Tibial nerve (tissue), 4 donors: Measurements from ENCODE around the gene FRMD4A. TPM values are rescaled to one million over a fixed set of nuclear protein-coding genes. Genes with fewer than 3 reads are reported as not detected.
A peak's percentile ranks its signal among the peaks of the same experiment; 100 is the strongest.

Source experiments
- DNase-seq, 2 donors: peaks; one replicate each; pipeline ENCODE4 v3.0.0-alpha.2; 2019; ENCODE audit warnings: low spot score in 2 of 2
- H3K27ac ChIP-seq, 4 donors: fragments of 200-600 bp; sonication (generic) in 3 of 4; one replicate each; pipeline ENCODE4 v1.5.1; 2017 to 2019; ENCODE audit warnings: mild to moderate bottlenecking in 1 of 4
- H3K27me3 ChIP-seq, 2 donors: fragments of 200-600 bp; sonication (generic) in 1 of 2; one replicate each; pipeline versions ENCODE4 v1.5.1 to v1.6.0; 2017 to 2019
- H3K36me3 ChIP-seq, 3 donors: fragments of 200-600 bp; sonication (generic); one replicate each; pipeline ENCODE4 v1.5.1; 2018 to 2019
- H3K4me1 ChIP-seq, 4 donors: fragments of 200-600 bp; sonication (generic) in 3 of 4; one replicate each; pipeline ENCODE4 v1.5.1; 2017 to 2019
- H3K4me3 ChIP-seq, 4 donors: fragments of 200-600 bp; sonication (generic) in 3 of 4; one replicate each; pipeline ENCODE4 v1.5.1; 2017 to 2019; ENCODE audit warnings: mild to moderate bottlenecking in 1 of 4, moderate library complexity in 1 of 4
- H3K9me3 ChIP-seq, 4 donors: fragments of 200-600 bp; sonication (generic) in 3 of 4; one replicate each; pipeline ENCODE4 v1.5.1; 2017 to 2019
- CTCF ChIP-seq, 5 experiments: fragments of 200-600 bp in 3 of 5; fragments of 450-650 bp in 2 of 5; sonication (generic) in 3 of 5; IDR thresholded peaks; one replicate each; pipeline ENCODE4 v1.5.1; 2016 to 2019; ENCODE audit warnings: antibody characterized with exemption in 5 of 5, mild to moderate bottlenecking in 3 of 5, moderate library complexity in 2 of 5
- EP300 ChIP-seq, 2 donors: sonication (generic); formaldehyde crosslinking; IDR thresholded peaks; one replicate each; pipeline ENCODE4 v1.6.1; 2017; ENCODE audit warnings: antibody characterized with exemption in 2 of 2, mild to moderate bottlenecking in 1 of 2
- POLR2A ChIP-seq, 2 donors: fragments of 450-650 bp; IDR thresholded peaks; one replicate each; pipeline ENCODE4 v1.6.1; 2017; ENCODE audit warnings: antibody characterized with exemption in 2 of 2, mild to moderate bottlenecking in 2 of 2, moderate library complexity in 2 of 2
- WGBS, 2 donors: methylation state at CpG; one replicate each; pipeline ENCODE4 v1.1.5; 2018; 5-methylcytosine and 5-hydroxymethylcytosine counted together
- total RNA-seq, 4 donors: library from RNA; depleted of rRNA; stranded (reverse); fragments of >200 nt; gene quantifications; one replicate each; pipeline ENCODE4 v1.1.0, GENCODE V29; 2016

The FRMD4A gene
- total RNA-seq, 4 donors from 2014 or later = 39.8 to 89.7 (median 53.9) TPM

- WGBS, 2 donors = 40 to 42% methylated on average over 2 of the region's 2 CpGs
- no peak for DNase-seq
- H3K36me3 ChIP-seq = no peaks in the 10 kb centered on the region
- H3K9me3 ChIP-seq = no peaks in the 10 kb centered on the region
- peaks cover 0 to 28% of the 10 kb centered on the region in 2 donors for H3K27me3 ChIP-seq
- TF ChIP-seq POLR2A (IDR thresholded peaks at IDR 0.05) (no peak), EP300 (IDR thresholded peaks at IDR 0.05) (no peak), CTCF (IDR thresholded peaks at IDR 0.05) (no peak)
- no peak overlapping the region for H3K4me3 ChIP-seq
- peaks cover 0 to 3% (median 0%) of the 10 kb centered on the region in 4 donors for H3K4me1 ChIP-seq
- no peak overlapping the region for H3K27ac ChIP-seq
Measured at GRCh38 chr10:14179251-14179650, 151.5 kb downstream of the FRMD4A start.

GRCh38 chr10:14173706-14174594, 156.8 kb downstream of the FRMD4A start:
- DNase-seq = no peak
- peaks cover 0 to 7% of the 10 kb centered on the region in 2 donors for H3K27me3 ChIP-seq
- peaks cover 0 to 17% (median 2%) of the 10 kb centered on the region in 4 donors for H3K4me1 ChIP-seq
- peak overlapping the region; percentile 18 to 50 (median 34) for H3K4me3 ChIP-seq
- WGBS, 2 donors = 2 to 3% methylated on average over 32 of the region's 32 CpGs
- no peak overlapping the region for H3K27ac ChIP-seq
- TF ChIP-seq POLR2A (IDR thresholded peaks at IDR 0.05) (no peak), EP300 (IDR thresholded peaks at IDR 0.05) (no peak), CTCF (IDR thresholded peaks at IDR 0.05) (no peak)
- no peaks in the 10 kb centered on the region for H3K9me3 ChIP-seq
- no peaks in the 10 kb centered on the region for H3K36me3 ChIP-seq

- H3K27ac ChIP-seq = no peak overlapping the region
- DNase-seq = no peak
- H3K36me3 ChIP-seq = no peaks in the 10 kb centered on the region
- no peaks in the 10 kb centered on the region for H3K9me3 ChIP-seq
- TF ChIP-seq CTCF (IDR thresholded peaks at IDR 0.05) = no peak
- TF ChIP-seq POLR2A (IDR thresholded peaks at IDR 0.05) = no peak
- WGBS, 2 donors = 5% methylated on average over 6 of the region's 6 CpGs
- peaks cover 0 to 7% of the 10 kb centered on the region in 2 donors for H3K27me3 ChIP-seq
- peak overlapping the region; percentile 18 to 50 (median 34) for H3K4me3 ChIP-seq
- peaks cover 0 to 17% (median 2%) of the 10 kb centered on the region in 4 donors for H3K4me1 ChIP-seq
Measured at GRCh38 chr10:14173391-14173705, 157.4 kb downstream of the FRMD4A start.

- DNase-seq = no peak
- no peaks in the 10 kb centered on the region for H3K9me3 ChIP-seq
- H3K27me3 ChIP-seq = peaks cover 0 to 11% of the 10 kb centered on the region in 2 donors
- TF ChIP-seq EP300 (IDR thresholded peaks at IDR 0.05) = no peak
- no peak for TF ChIP-seq POLR2A (IDR thresholded peaks at IDR 0.05)
- TF ChIP-seq CTCF (IDR thresholded peaks at IDR 0.05) = no peak
- no peak overlapping the region for H3K27ac ChIP-seq
- WGBS, 2 donors = 91 to 93% methylated on average over 13 of the region's 13 CpGs
- H3K4me1 ChIP-seq = peaks cover 0 to 17% (median 2%) of the 10 kb centered on the region in 4 donors
- H3K36me3 ChIP-seq = no peaks in the 10 kb centered on the region
- H3K4me3 ChIP-seq = no peak overlapping the region
Measured at GRCh38 chr10:14172336-14172950, 158.3 kb downstream of the FRMD4A start.

GRCh38 chr10:14171336-14171735, 159.4 kb downstream of the FRMD4A start:
- no peak for DNase-seq
- 88 to 94% methylated on average over 1 of the region's 1 CpG for WGBS, 2 donors
- Histone ChIP-seq H3K27me3 (peaks cover 0 to 8% of the 10 kb centered on the region in 2 donors), H3K4me3 (no peak overlapping the region), H3K36me3 (no peaks in the 10 kb centered on the region), H3K4me1 (peaks cover 0 to 17% (median 2%) of the 10 kb centered on the region in 4 donors), H3K27ac (no peak overlapping the region), H3K9me3 (no peaks in the 10 kb centered on the region)
- TF ChIP-seq POLR2A (IDR thresholded peaks at IDR 0.05) = no peak
- no peak for TF ChIP-seq EP300 (IDR thresholded peaks at IDR 0.05)
- TF ChIP-seq CTCF (IDR thresholded peaks at IDR 0.05) = no peak
